Activated CD4-positive, alpha-beta T cell treated with anti-CD3 and anti-CD28 coated beads for 1 hour (primary cell): ENCODE data around the gene F2.
A peak's percentile ranks its signal among the peaks of the same experiment; 100 is the strongest.
"Not testable (repeated sequence)": the region's sequence is repeated elsewhere in the genome, so short reads cannot be mapped to it uniquely, and the experiment has no call there.

Source experiments
- DNase-seq: peaks from one replicate; pipeline ENCODE4 v3.0.0-alpha.2; 2020

Gene F2

GRCh38 chr11:46686886-46687795 lies 31.9 kb upstream of the F2 start:
- no peak for DNase-seq

DNA sequence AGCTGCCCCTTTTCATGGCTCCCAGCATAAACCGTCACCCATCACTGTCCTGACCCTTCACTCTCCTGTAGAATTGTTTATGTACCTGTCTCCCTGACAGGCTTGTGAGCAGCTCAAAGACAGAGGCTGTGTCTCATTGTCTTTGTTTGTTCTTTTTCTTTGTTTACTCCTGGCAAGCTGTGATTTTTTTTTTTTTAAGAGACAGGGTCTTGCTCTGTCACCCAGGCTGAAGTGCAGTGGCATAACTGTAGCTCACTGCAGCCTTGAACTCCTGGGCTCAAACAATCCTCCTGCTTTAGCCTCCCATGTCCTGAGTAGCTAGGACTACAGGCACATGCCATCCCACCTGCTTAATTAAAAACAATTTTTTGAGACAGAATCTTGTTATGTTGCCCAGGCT lies 28.3 kb upstream of the F2 start:
- no peak for DNase-seq

GRCh38 chr11:46692450-46692849 lies 26.6 kb upstream of the F2 start:
- no peak for DNase-seq

- no peak for DNase-seq
These were observed 25.4 kb upstream of the F2 start for GRCh38 chr11:46693597-46694012.

- DNase-seq = no peak
These were observed 24.9 kb upstream of the F2 start for GRCh38 chr11:46694072-46694471.

DNA sequence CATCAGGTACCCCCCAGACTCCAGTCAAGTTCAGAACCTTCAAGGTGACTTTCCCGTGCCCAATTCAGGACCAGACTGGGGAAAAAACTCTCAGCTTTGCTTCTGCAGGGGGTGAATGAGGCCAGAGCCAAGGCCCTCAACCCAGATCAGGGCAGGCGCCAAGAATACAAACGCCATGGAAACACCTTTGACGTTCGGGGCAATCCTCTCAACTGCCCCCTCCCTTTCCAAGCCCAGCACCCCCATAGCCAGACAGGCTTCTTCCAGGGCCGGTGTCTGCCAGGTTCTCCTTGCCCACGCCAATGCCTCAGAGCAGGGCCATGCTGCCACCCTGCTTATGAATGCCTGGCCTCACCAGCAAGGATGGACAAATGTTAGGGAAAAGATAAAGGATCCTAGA lies 24.4 kb upstream of the F2 start:
- no peak for DNase-seq

DNA sequence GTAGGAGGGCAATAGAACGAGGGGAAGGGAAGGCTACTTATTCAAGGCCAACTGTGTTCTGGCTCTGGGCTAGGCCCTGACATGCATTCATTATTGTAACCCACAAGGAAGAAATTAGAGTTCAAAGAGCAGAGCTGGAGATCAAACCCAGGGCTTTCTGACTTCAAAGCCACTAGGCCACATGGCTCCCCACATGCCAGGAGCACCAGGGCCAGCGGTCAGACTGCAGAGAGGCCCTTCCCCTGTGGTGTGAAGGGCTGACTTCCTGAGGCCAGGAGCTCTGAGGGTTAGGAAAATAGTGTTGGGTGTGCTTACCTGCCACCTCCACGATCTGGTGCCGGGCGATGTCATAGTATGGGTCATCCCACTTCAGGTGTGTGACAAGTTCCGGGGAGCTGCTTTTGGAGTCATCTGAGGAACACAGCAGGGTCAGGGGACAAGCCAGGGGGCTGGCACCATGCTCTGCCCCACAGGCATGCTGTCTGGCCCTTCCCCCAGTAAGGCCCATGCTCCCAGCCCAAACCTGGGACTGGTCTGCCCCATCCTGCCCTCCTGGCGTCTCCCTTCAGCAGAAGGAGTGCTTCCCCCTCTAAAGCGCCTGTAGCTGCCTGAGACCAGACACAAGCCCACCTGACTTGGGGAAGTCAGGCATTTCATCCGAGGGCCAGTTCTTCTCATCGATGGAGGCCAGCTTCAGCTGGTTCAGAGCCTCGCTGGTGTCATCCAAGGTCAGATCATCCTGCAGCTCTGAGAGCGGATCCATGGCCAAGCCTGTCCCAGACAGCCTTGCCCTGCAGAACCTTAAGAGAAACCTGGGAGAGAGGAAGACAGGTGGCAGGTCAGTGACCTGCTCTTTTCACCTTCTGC lies 23.4 kb upstream of the F2 start:
- DNase-seq = no peak

DNA sequence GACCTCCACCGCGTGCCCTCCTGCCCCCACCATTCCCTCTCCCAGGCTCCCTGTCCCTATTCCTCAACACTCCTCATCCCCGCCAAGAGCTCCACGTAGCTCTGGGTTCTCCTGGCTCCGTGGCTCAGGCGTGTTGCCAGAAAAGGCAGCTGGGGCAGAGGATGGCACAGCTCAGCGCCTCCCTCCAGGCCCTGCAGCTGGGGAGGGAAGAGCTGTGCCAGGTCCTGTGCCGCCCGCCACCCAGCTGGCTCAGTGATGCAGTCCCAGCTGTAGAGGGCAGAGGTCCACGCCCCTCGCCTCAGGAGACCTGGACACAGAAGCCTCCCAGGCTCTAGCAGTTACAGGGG lies 22.8 kb upstream of the F2 start:
- DNase-seq = no peak

DNA sequence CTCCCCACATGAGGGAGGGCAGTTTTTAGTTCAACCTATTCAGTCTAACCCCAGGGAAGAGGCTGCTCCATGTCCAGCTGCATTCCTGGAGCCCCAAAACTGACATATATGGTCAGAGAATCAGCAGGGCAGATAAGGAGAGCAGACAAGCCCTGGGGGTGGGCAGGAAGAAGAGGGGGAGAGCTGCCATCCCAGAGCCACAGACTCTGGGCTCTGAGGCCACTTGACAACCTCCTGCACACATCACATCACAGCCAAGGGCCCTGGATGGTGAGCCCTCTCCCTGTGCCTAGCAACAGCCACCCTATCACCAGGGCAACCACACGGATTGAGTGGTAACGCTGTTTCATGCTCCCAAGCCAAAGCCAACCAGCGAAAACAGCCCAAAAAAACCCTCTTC lies 21.7 kb upstream of the F2 start:
- no peak for DNase-seq

GRCh38 chr11:46697723-46698122 lies 21.3 kb upstream of the F2 start:
- no peak for DNase-seq

DNA sequence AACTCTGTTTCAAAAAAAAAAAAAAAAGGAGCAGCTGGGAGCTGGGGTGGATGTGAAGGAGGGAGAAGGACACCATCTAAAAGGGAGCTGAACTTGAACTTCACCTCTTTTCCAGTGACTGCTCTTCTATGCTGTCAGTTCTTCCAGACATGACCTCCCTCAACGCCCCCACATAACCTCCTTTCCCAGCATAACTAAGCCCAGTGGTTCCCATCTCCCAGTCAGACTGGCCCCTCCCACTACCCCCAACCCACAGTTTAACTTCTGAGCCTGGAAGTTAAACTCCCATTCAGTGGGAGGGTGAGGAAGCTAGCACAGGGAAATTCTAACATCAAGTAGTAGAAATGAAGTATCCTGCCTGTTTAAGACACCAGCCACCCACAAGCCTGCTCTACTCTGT lies 20.4 kb upstream of the F2 start:
- no peak for DNase-seq

DNA sequence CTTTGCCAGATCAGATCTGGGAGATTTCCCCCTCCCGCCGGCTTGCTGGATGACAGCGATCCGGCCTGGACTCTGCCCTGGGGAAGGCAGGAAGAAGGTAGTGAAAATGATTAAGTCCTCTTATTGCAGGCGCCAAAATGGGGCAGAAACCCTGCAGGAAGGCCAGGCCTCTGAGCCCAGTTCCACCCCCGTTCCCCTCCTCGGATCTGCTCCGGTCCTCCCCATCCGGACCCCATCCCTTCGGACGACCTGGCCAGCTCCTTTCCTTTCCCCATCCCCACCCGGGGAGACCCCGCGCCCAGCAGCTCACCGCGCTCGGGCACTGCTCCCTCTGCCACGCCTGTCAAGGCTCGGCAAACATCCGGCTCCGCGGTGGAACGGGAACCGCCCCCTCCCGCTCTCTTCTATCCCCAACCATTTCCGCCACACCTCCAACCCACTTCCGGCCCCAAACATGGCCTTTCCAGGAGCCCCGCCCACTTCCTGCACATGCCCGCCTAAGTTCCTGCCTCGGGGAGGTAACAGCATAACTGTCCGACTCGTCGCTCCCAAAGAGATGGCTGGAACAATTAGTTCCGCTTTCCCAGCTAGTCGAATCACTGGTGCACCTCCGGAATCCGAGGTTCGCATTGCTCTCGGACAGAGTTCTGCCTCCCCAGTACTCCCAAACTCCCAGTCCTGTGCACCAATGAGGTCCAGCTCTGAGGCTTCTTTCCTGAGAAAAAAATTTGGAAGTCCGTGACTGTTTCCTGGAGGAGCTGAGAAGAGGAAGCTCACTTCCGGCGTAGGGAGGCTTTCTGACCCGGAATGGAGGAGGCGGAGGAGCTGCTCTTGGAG lies 18.6 kb upstream of the F2 start, which contains the start of the genes ARHGAP1 and ZNF408:
TSS of gene ARHGAP1 (minus strand) at position 379 of the 837 bp plus-strand sequence. CDS start 4,512 bp downstream, outside the sequence.
TSS of gene ZNF408 (plus strand) at position 791 of the 837 bp plus-strand sequence. CDS start at position 808, 17 bp downstream.
- DNase-seq = peak; percentile 98

DNA sequence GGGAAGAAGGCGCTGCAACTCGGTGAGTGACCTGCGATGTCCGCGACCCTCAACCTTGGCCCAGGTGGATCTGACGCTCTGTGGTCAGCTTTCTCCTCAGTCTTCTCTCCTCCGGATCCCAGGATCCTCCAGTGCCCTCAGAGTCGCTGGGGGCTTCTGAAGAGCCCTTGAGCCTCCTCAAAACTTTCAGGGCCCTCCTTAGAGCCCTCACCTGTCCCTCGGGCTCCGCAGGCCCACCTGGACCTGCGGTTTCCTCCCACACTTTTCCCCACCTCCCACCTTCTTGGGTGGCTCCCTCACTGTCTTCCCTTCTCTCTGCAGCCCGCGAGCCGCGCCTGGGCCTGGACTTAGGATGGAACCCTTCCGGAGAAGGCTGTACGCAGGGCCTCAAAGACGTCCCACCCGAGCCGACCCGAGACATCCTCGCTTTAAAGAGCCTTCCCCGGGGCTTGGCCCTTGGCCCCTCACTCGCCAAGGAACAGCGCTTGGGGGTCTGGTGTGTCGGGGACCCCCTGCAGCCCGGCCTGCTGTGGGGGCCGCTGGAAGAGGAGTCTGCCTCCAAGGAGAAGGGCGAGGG lies 17.8 kb upstream of the F2 start:
- no peak for DNase-seq

GRCh38 chr11:46705070-46705688 lies 13.8 kb upstream of the F2 start:
- DNase-seq = no peak

GRCh38 chr11:46706886-46707285 lies 12.1 kb upstream of the F2 start:
- no peak for DNase-seq

DNA sequence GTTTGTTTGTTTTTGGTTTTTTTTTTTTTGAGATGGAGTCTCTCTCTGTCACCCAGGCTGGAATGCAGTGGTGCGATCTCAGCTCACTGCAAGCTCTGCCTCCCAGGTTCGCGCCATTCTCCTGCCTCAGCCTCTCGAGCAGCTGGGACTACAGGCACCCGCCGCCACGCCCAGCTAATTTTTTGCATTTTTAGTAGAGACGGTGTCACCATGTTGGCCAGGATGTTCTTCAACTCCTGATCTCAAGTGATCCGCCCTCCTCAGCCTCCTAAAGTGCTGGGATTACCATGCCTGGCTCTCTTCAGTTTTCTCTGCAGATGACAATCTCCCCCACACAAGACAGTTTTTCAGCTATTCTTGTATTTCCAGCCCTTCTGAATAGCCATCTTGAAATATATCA lies 9.7 kb upstream of the F2 start:
- not testable (repeated sequence) for DNase-seq

GRCh38 chr11:46710821-46711269 lies 8.2 kb upstream of the F2 start:
- DNase-seq = no peak

DNA sequence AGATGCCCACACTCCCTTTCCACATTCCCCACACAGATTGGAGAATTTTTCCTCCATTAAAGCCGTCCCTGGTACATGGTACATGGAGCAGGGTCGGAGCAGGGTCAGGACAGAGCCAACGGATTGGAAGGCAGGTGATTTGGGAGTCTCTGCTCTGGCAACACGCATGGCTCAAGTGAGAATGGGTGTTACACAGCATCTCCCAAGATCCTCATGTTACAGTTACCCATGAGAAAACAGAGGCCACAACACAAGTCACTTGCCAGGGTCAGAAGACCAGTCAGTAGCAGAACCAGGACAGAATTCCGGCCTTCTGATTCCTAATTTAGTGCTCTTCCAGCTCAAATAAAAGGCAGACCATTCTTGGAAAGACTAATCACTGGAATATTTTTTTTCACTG lies 7.7 kb upstream of the F2 start:
- DNase-seq = no peak

DNA sequence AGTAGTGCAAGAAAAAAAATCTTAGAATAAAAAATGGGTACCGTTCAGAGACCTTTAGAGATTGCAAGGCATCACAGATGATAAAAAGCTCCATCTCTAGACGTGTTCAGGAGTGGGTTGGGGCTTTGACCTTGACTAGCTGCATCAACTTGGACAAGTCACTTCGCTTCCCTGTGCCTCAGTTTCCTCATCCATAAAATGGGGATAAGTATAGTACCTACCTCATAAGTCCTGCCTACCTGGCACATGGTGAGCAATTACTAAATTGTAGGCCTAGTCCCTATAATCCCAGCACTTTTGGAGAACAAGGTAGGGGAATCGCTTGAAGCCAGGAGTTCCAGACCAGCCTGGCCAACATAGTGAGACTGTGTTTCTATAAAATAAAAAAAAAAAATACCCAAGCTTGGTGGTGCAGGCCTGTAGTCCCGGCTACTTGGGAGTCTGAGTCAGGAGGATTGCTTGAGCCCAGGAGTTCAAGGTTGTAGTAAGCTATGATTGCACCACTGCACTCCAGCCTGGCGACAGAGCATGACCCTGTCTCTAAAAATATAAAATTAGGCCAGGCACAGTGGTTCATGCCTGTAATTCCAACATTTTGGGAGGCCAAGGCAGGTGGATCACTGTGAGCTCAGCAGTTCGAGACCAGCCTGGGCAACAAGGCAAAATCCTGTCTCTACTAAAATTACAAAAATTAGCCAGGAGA lies 6.0 kb upstream of the F2 start:
- DNase-seq = no peak

DNA sequence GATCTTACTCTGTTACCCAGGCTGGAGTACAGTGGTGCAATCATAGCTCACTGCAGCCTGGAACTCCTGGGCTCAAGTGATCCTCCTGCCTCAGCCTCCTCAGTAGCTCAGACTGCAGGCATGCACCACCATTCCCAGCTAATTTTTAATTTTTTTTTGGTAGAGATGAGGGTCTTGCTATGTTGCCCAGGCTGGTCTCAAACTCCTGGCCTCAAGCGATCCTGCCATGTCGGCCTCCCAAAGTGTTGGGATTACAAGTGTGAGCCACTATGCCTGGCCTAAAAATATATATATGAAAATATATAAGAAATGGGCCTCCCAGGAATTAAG lies 1.2 kb upstream of the F2 start:
- DNase-seq = not testable (repeated sequence)
